A549 (cell line): Measurements from ENCODE around the gene CCDC154. TPM values are rescaled to one million over a fixed set of nuclear protein-coding genes. Genes with fewer than 3 reads are reported as not detected.
A peak's percentile ranks its signal among the peaks of the same experiment; 100 is the strongest.

Source experiments
- ATAC-seq, 2 experiments: fragments of 200-7000 bp in 1 of 2; fragments of >200 bp in 1 of 2; cut with Nextera tagmentation in 1 of 2; cut with Tn5 transposase in 1 of 2; 3 replicates each; pipeline versions ENCODE4 v1.8.0 to v1.9.1; 2018 to 2020; ENCODE audit warnings: mild to moderate bottlenecking in 1 of 2, moderate library complexity in 1 of 2
- CTCF ChIA-PET: fragments of 300-600 bp; sonication (Branson Sonifier 250); formaldehyde crosslinking; extraction: SDS; loops from one replicate; lab custom pipeline; 2021; ENCODE audit warnings: antibody characterized with exemption, inconsistent platforms; lab: Yijun Ruan, JAX
- POLR2A ChIA-PET: fragments of 350-600 bp; formaldehyde crosslinking; extraction: SDS; loops from one replicate; lab custom pipeline; 2021; ENCODE audit warnings: antibody characterized with exemption, inconsistent platforms; lab: Yijun Ruan, JAX
- DNase-seq, 2 experiments: peaks; one replicate each; pipeline versions ENCODE4 v3.0.0 to v3.0.0-alpha.2; 2011 to 2016; ENCODE audit warnings: low read depth in 1 of 2, low spot score in 1 of 2
- FAIRE-seq: peaks from 2 replicates; lab custom pipeline; 2011; peaks lifted over from hg19 to GRCh38; lab: Jason Lieb, UNC
- H3K27ac ChIP-seq, 2 experiments: fragments of >200 bp; sonication (Bioruptor Twin); formaldehyde crosslinking; 3 replicates each; pipeline ENCODE4 v1.5.1; 2016 to 2017
- H3K4me1 ChIP-seq: fragments of >200 bp; sonication (Bioruptor Twin); formaldehyde crosslinking; 3 replicates; pipeline ENCODE4 v1.6.1; 2016
- H3K4me2 ChIP-seq: fragments of >200 bp; sonication (Bioruptor Twin); formaldehyde crosslinking; 3 replicates; pipeline ENCODE4 v1.6.1; 2016
- H3K4me3 ChIP-seq: fragments of >200 bp; sonication (Bioruptor Twin); formaldehyde crosslinking; 3 replicates; pipeline ENCODE4 v1.5.1; 2016
- H3K9me3 ChIP-seq: fragments of >200 bp; sonication (Bioruptor Twin); formaldehyde crosslinking; 3 replicates; pipeline ENCODE4 v1.6.1; 2016
- BHLHE40 ChIP-seq: IDR thresholded peaks from 2 replicates; pipeline ENCODE4 v1.6.1; 2012; ENCODE audit warnings: low read depth, low read length, inconsistent platforms
- CBX8 ChIP-seq: fragments of 200-600 bp; sonication (generic); IDR thresholded peaks from 2 replicates; pipeline ENCODE4 v1.6.1; 2016
- CEBPB ChIP-seq, 2 experiments: fragments of >200 bp in 1 of 2; sonication (Bioruptor Twin) in 1 of 2; formaldehyde crosslinking in 1 of 2; IDR thresholded peaks; 2 replicates each; pipeline ENCODE4 v1.6.1; 2012 to 2016
- EHF ChIP-seq: fragments of 250-450 bp; sonication (Bioruptor Pico); IDR thresholded peaks from 2 replicates; pipeline ENCODE4 v1.5.0; 2020; ENCODE audit warnings: mild to moderate bottlenecking
- EHMT2 ChIP-seq: fragments of 200-600 bp; sonication (generic); IDR thresholded peaks from 2 replicates; pipeline ENCODE4 v1.6.1; 2016; ENCODE audit warnings: antibody characterized with exemption, low read depth, mild to moderate bottlenecking, moderate library complexity
- ELK1 ChIP-seq: fragments of 150-350 bp; IDR thresholded peaks from 2 replicates; pipeline ENCODE4 v1.6.1; 2014; ENCODE audit warnings: low read depth, mild to moderate bottlenecking, low read length
- HES2 ChIP-seq: fragments of >200 bp; sonication (Bioruptor Twin); formaldehyde crosslinking; IDR thresholded peaks from 2 replicates; pipeline ENCODE4 v1.6.1; 2016
- HEYL ChIP-seq: fragments of 250-450 bp; sonication (Bioruptor Pico); IDR thresholded peaks from 2 replicates; pipeline ENCODE4 v1.8.0; 2021; ENCODE audit warnings: mild to moderate bottlenecking, moderate library complexity
- HMGXB4 ChIP-seq: fragments of 250-450 bp; sonication (Bioruptor Pico); IDR thresholded peaks from 2 replicates; pipeline ENCODE4 v1.5.0; 2021; ENCODE audit warnings: mild to moderate bottlenecking, moderate library complexity, borderline replicate concordance
- HOXA7 ChIP-seq: fragments of 250-450 bp; sonication (Bioruptor Pico); IDR thresholded peaks from 2 replicates; pipeline ENCODE4 v1.5.0; 2020; ENCODE audit warnings: mild to moderate bottlenecking, moderate library complexity
- KDM5A ChIP-seq: fragments of 200-600 bp; sonication (generic); IDR thresholded peaks from 2 replicates; pipeline ENCODE4 v1.6.1; 2016; ENCODE audit warnings: antibody characterized with exemption, mild to moderate bottlenecking
- MYC ChIP-seq: IDR thresholded peaks from 2 replicates; pipeline ENCODE4 v1.6.1; 2012; ENCODE audit warnings: mild to moderate bottlenecking, inconsistent platforms, low read length, improper control_type of control experiment, borderline replicate concordance
- RAD21 ChIP-seq, 2 experiments: fragments of >200 bp in 1 of 2; sonication (Bioruptor Twin) in 1 of 2; formaldehyde crosslinking in 1 of 2; IDR thresholded peaks in 1 of 2; conservative IDR thresholded peaks in 1 of 2; 2 replicates in 1 of 2; 3 replicates in 1 of 2; pipeline ENCODE4 v1.6.1; 2012 to 2018; ENCODE audit warnings: inconsistent platforms in 1 of 2
- RCOR1 ChIP-seq: fragments of 150-350 bp; IDR thresholded peaks from 2 replicates; pipeline ENCODE4 v1.6.1; 2014; ENCODE audit warnings: antibody characterized with exemption, low read length, low read depth
- RFX5 ChIP-seq: fragments of 450-650 bp; IDR thresholded peaks from 2 replicates; pipeline ENCODE4 v1.7.1; 2014; ENCODE audit warnings: antibody characterized with exemption, mild to moderate bottlenecking, moderate library complexity
- RNF2 ChIP-seq: fragments of 200-600 bp; sonication (generic); IDR thresholded peaks from 2 replicates; pipeline ENCODE4 v1.6.1; 2016; ENCODE audit warnings: low read depth, mild to moderate bottlenecking, antibody characterized with exemption, moderate library complexity, borderline replicate concordance
- TFCP2L1 ChIP-seq: fragments of 250-450 bp; sonication (Bioruptor Pico); IDR thresholded peaks from 2 replicates; pipeline ENCODE4 v1.5.0; 2021; ENCODE audit warnings: mild to moderate bottlenecking
- ZFP36 ChIP-seq: fragments of 450-650 bp; IDR thresholded peaks from 2 replicates; pipeline ENCODE4 v1.6.1; 2014; ENCODE audit warnings: borderline replicate concordance; ENCODE audit not compliant: partially characterized antibody
- ZNF302 ChIP-seq: fragments of 250-450 bp; sonication (Bioruptor Pico); IDR thresholded peaks from 2 replicates; pipeline ENCODE4 v1.9.0; 2021; ENCODE audit warnings: inconsistent platforms, mild to moderate bottlenecking, moderate library complexity
- ZSCAN20 ChIP-seq: fragments of 250-450 bp; sonication (Bioruptor Pico); IDR thresholded peaks from 2 replicates; pipeline ENCODE4 v1.8.0; 2022; ENCODE audit warnings: mild to moderate bottlenecking, moderate library complexity
- WGBS: methylation state at CpG from one replicate; pipeline ENCODE4 v1.1.6; 2017; ENCODE audit errors: missing lambda C conversion rate; 5-methylcytosine and 5-hydroxymethylcytosine counted together
- polyA plus RNA-seq, 4 experiments: library from polyadenylated mRNA; depleted of rRNA in 3 of 4; stranded (reverse); fragments of >200 nt; fragmentation: RNase III in 1 of 4; extraction: RNeasy Plus Mini Kit Qiagen cat#74134 plus additional on column Dnase treatment in 1 of 4; gene quantifications; 2 replicates in 3 of 4; 3 replicates in 1 of 4; pipeline ENCODE4 v1.2.3, GENCODE V29; 2011 to 2017
- TF ChIP-seq, protein P1 (sequence below): IDR thresholded peaks from 2 replicates; pipeline ENCODE4 v1.6.1; 2012

The CCDC154 gene
- polyA plus RNA-seq, 2 of the 4 experiments (the other 2 are of a cell fraction): 0.16 to 0.74 TPM

DNA sequence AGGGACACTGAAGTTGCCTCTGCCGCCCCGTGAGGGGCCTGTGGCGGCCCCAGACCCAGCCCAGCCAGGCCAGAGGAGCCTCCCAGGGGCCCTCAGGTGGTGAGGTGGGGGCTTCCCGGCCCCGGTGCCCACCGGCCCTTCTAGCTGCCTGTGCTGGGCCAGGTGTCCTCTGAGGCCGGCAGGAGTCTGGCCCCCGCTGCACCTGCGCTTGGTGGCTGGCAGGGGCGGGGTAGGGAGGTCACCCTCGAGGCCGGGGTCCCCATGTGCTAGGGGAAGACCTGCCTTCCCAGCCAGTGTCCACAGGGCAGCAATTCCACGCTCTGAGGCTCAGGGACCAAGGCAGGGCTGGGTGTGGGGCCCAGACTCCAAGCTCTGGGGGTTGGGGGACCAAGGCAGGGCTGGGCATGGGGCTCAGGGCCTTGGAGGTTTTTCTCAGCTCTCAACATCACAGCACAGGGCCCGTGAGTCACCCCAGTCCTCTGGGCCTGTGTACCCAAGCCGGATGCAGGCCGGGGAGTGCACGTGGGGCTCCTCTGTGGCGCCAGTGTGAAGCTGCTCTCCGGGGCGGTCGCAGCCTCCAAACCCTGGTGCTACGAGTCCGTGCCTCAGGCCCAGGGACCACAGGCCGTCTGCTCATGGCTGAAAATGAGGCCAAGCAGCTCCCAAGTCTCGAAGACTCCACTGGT lies 1.3 kb upstream of the CCDC154 start:
- H3K4me3 ChIP-seq: no peak overlapping the region
- no peak for DNase-seq
- H3K27ac ChIP-seq: no peak overlapping the region
- CTCF ChIA-PET: interaction anchor here (1.1 to 1.2 kb wide), 2 partner anchors 11 to 16 kb away, joined by 3 to 4 read pairs; no protein-coding TSS in a partner anchor
- no peaks in the 10 kb centered on the region for H3K9me3 ChIP-seq
- 87% methylated on average over 13 of the region's 25 CpGs for WGBS
- H3K4me2 ChIP-seq: no peak overlapping the region
- no peak for ATAC-seq
- H3K4me1 ChIP-seq: no peaks in the 10 kb centered on the region
- POLR2A ChIA-PET: no interaction called here
- no peak for FAIRE-seq
- TF ChIP-seq ZSCAN20 (CRISPR knock-in tag): no peak
- no peak for TF ChIP-seq KDM5A
- no peak for TF ChIP-seq HMGXB4 (CRISPR knock-in tag)
- no peak for TF ChIP-seq BHLHE40
- TF ChIP-seq TFCP2L1: no peak
- TF ChIP-seq ZNF302 (CRISPR knock-in tag): no peak
- TF ChIP-seq, all 56 proteins: peak for 0

GRCh38 chr16:1444730-1445517 lies 568 bp upstream of the CCDC154 start:
- Histone ChIP-seq H3K4me2 (no peak overlapping the region), H3K27ac (no peak overlapping the region), H3K4me1 (no peaks in the 10 kb centered on the region), H3K4me3 (no peak overlapping the region), H3K9me3 (no peaks in the 10 kb centered on the region)
- TF ChIP-seq KDM5A (no peak), HES2 (no peak), HEYL (CRISPR knock-in tag) (no peak), EHMT2 (no peak), HMGXB4 (CRISPR knock-in tag) (no peak)
- TF ChIP-seq, protein P1, sequence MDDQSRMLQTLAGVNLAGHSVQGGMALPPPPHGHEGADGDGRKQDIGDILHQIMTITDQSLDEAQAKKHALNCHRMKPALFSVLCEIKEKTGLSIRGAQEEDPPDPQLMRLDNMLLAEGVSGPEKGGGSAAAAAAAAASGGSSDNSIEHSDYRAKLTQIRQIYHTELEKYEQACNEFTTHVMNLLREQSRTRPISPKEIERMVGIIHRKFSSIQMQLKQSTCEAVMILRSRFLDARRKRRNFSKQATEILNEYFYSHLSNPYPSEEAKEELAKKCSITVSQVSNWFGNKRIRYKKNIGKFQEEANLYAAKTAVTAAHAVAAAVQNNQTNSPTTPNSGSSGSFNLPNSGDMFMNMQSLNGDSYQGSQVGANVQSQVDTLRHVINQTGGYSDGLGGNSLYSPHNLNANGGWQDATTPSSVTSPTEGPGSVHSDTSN: no peak
- POLR2A ChIA-PET: no interaction called here
- ATAC-seq (no peak), FAIRE-seq (no peak), DNase-seq (no peak)
- CTCF ChIA-PET: interaction anchor here (1.1 to 1.9 kb wide), 3 partner anchors 10 to 24 kb away, joined by 3 to 5 read pairs (median 3); partner anchors contain the start of gene UQCC4
- 90% methylated on average over 36 of the region's 48 CpGs for WGBS

GRCh38 chr16:1443403-1443973 lies 868 bp downstream of the CCDC154 start:
- Histone ChIP-seq H3K4me1 (no peaks in the 10 kb centered on the region), H3K27ac (no peak overlapping the region), H3K4me3 (no peak overlapping the region), H3K9me3 (no peaks in the 10 kb centered on the region), H3K4me2 (no peak overlapping the region)
- TF ChIP-seq CBX8 (no peak), ZFP36 (no peak), ELK1 (no peak), RFX5 (no peak), RAD21 (conservative IDR thresholded peaks at IDR 0.05 in 1 of 2, IDR thresholded peaks at IDR 0.05 in 1 of 2) (no peak), HEYL (CRISPR knock-in tag) (no peak), CEBPB (IDR thresholded peaks at IDR 0.05) (no peak), MYC (no peak), EHF (CRISPR knock-in tag) (no peak), ZNF302 (CRISPR knock-in tag) (no peak), RNF2 (no peak), RCOR1 (no peak), HOXA7 (no peak)
- CTCF ChIA-PET: interaction anchor here (0.5 to 9.2 kb wide), 4 partner anchors 11 to 141 kb away, joined by 3 to 57 read pairs (median 4); no protein-coding TSS in a partner anchor
- no peak for DNase-seq
- FAIRE-seq: no peak
- POLR2A ChIA-PET: no interaction called here
- WGBS: 89% methylated on average over 13 of the region's 38 CpGs
- peak; percentile 3 to 11; a peak in 3 of 6 replicates for ATAC-seq
